K562 (cell line): ENCODE results near the gene HOXD1. TPM values are rescaled to one million over a fixed set of nuclear protein-coding genes. Genes with fewer than 3 reads are reported as not detected.

ENCODE experiments used
- ATAC-seq: fragments of 200-7000 bp; cut with Tn5 transposase; 3 replicates; pipeline ENCODE4 v1.9.1; 2020; ENCODE audit warnings: moderate library complexity
- BruUV-seq: library from RNA; stranded (reverse); fragments of 400-500 nt; replicated peaks from 2 replicates; lab custom pipeline; 2021; lab: Mats Ljungman, UMichigan
- CTCF ChIA-PET: fragments of 300-600 bp; formaldehyde crosslinking; extraction: SDS; loops from one replicate; lab custom pipeline; 2021; ENCODE audit warnings: low intra/inter-chr PET ratio; lab: Yijun Ruan, JAX
- POLR2A ChIA-PET: fragments of 300-600, 350-650 bp; sonication (Branson Sonifier 250); formaldehyde crosslinking; extraction: SDS; loops from one replicate; lab custom pipeline; 2021; ENCODE audit warnings: antibody characterized with exemption, inconsistent platforms; lab: Yijun Ruan, JAX
- DNase-seq, 4 experiments: peaks; one replicate each; pipeline versions ENCODE4 v3.0.0 to v3.0.0-alpha.2; 2011 to 2018; ENCODE audit warnings: low spot score in 3 of 4, mixed read lengths in 3 of 4; ENCODE audit errors: extremely low read depth in 1 of 4
- FAIRE-seq: peaks from 2 replicates; lab custom pipeline; 2011; peaks lifted over from hg19 to GRCh38; lab: Jason Lieb, UNC
- H2AFZ ChIP-seq: 2 replicates; pipeline ENCODE4 v1.6.0; 2011; ENCODE audit warnings: low read depth, low read length, control low read depth, inconsistent platforms
- H3K27ac ChIP-seq: fragments of 200-600 bp; 3 replicates; pipeline ENCODE4 v1.8.0; 2011; ENCODE audit warnings: low read depth, mild to moderate bottlenecking, control low read depth, inconsistent platforms, low read length, moderate library complexity, mixed read lengths; ENCODE audit errors: extremely low read depth
- H3K27me3 ChIP-seq, 2 experiments: fragments of 300-600 bp in 1 of 2; 2 replicates in 1 of 2; 3 replicates in 1 of 2; pipeline versions ENCODE4 v1.6.0 to v1.8.0; 2011; ENCODE audit warnings: inconsistent platforms in 2 of 2, low read length in 2 of 2, mild to moderate bottlenecking in 1 of 2, mixed read lengths in 1 of 2, moderate library complexity in 1 of 2; ENCODE audit not compliant: control insufficient read depth in 2 of 2, insufficient read depth in 2 of 2
- H3K36me3 ChIP-seq: fragments of 300-600 bp; 3 replicates; pipeline ENCODE4 v1.8.0; 2011; ENCODE audit warnings: mild to moderate bottlenecking, low read length, inconsistent platforms; ENCODE audit not compliant: control insufficient read depth, insufficient read depth
- H3K4me1 ChIP-seq, 2 experiments: fragments of 200-600 bp in 1 of 2; replicated peaks in 1 of 2; 2 replicates in 1 of 2; 3 replicates in 1 of 2; pipeline versions ENCODE4 v1.5.1 to v1.8.0; 2011; ENCODE audit warnings: inconsistent platforms in 2 of 2, low read length in 2 of 2, mild to moderate bottlenecking in 1 of 2, mixed read lengths in 1 of 2, moderate library complexity in 1 of 2; ENCODE audit not compliant: control insufficient read depth in 2 of 2, insufficient read depth in 2 of 2
- H3K4me2 ChIP-seq: 2 replicates; pipeline ENCODE4 v1.6.1; 2011; ENCODE audit warnings: low read length, control low read depth, inconsistent platforms, mixed read lengths; ENCODE audit not compliant: insufficient read depth
- H3K4me3 ChIP-seq: fragments of 200-600 bp; sonication (generic), shearing (Covaris generic); 2 replicates; pipeline ENCODE4 v1.5.1; 2016; ENCODE audit warnings: control low read depth, inconsistent platforms
- H3K79me2 ChIP-seq: fragments of 200-600 bp; 3 replicates; pipeline ENCODE4 v1.8.0; 2011; ENCODE audit warnings: low read length, inconsistent platforms; ENCODE audit not compliant: control insufficient read depth, insufficient read depth
- H3K9ac ChIP-seq, 2 experiments: 2 replicates each; pipeline versions ENCODE4 v1.6.0 to v1.6.1; 2011; ENCODE audit warnings: low read depth in 2 of 2, low read length in 2 of 2, control low read depth in 1 of 2, inconsistent platforms in 1 of 2, mild to moderate bottlenecking in 1 of 2, mixed read lengths in 1 of 2; ENCODE audit not compliant: insufficient read depth in 1 of 2
- H3K9me1 ChIP-seq: one replicate; pipeline ENCODE4 v1.6.0; 2011; ENCODE audit warnings: inconsistent platforms, mild to moderate bottlenecking, low read length, moderate library complexity; ENCODE audit not compliant: control insufficient read depth, insufficient read depth
- H3K9me3 ChIP-seq: replicated peaks from 2 replicates; pipeline ENCODE4 v1.5.1; 2011; ENCODE audit warnings: low read depth, low read length, inconsistent platforms; ENCODE audit not compliant: control insufficient read depth, insufficient read depth
- H4K20me1 ChIP-seq: replicated peaks from 2 replicates; pipeline ENCODE4 v1.6.1; 2011; ENCODE audit warnings: low read length, inconsistent platforms, mixed read lengths; ENCODE audit not compliant: control insufficient read depth, insufficient read depth
- BDP1 ChIP-seq: IDR thresholded peaks from 3 replicates; pipeline ENCODE4 v1.6.1; 2011; ENCODE audit not compliant: insufficient read length, insufficient read depth
- CREM ChIP-seq: IDR thresholded peaks from 2 replicates; pipeline ENCODE4 v1.6.1; 2014; ENCODE audit warnings: antibody characterized with exemption, low read depth
- CTBP1 ChIP-seq: fragments of 450-650 bp; IDR thresholded peaks from 2 replicates; pipeline ENCODE4 v1.6.1; 2016; ENCODE audit warnings: borderline replicate concordance
- DMBX1 ChIP-seq: fragments of 250-450 bp; sonication (Bioruptor Pico); IDR thresholded peaks from 2 replicates; pipeline ENCODE4 v1.8.0; 2022; ENCODE audit warnings: inconsistent platforms, mild to moderate bottlenecking, moderate library complexity, borderline replicate concordance
- GABPB1 ChIP-seq: sonication (generic); formaldehyde crosslinking; IDR thresholded peaks from 2 replicates; pipeline ENCODE4 v1.8.0; 2022; ENCODE audit warnings: mild to moderate bottlenecking, missing genetic modification reagents
- ID3 ChIP-seq, 2 experiments: fragments of 250-450 bp in 1 of 2; fragments of 450-650 bp in 1 of 2; sonication (Bioruptor Pico) in 1 of 2; IDR thresholded peaks; 2 replicates each; pipeline versions ENCODE4 v1.6.1 to v1.8.0; 2016 to 2021; ENCODE audit warnings: mild to moderate bottlenecking in 2 of 2, moderate library complexity in 2 of 2, missing compliant biosample characterization in 1 of 2, missing genetic modification characterization in 1 of 2
- MYNN ChIP-seq, 2 experiments: sonication (generic); formaldehyde crosslinking in 1 of 2; IDR thresholded peaks; 2 replicates each; pipeline versions ENCODE4 v1.5.0 to v1.6.1; 2016 to 2020; ENCODE audit warnings: antibody characterized with exemption in 1 of 2, missing genetic modification reagents in 1 of 2
- NCOA4 ChIP-seq: fragments of 450-650 bp; IDR thresholded peaks from 2 replicates; pipeline ENCODE4 v1.6.1; 2018; ENCODE audit warnings: mild to moderate bottlenecking; ENCODE audit not compliant: partially characterized antibody
- POLR2AphosphoS5 ChIP-seq: IDR thresholded peaks from 2 replicates; pipeline ENCODE4 v1.6.1; 2011; ENCODE audit warnings: mild to moderate bottlenecking, low read depth, low read length, moderate library complexity; ENCODE audit not compliant: control insufficient read depth, insufficient read depth
- RB1 ChIP-seq: fragments of 450-650 bp; IDR thresholded peaks from 2 replicates; pipeline ENCODE4 v1.6.1; 2017; ENCODE audit warnings: low read depth, mild to moderate bottlenecking
- REST ChIP-seq, 2 experiments: fragments of 450-650 bp; formaldehyde crosslinking in 1 of 2; IDR thresholded peaks; 2 replicates each; pipeline versions ENCODE4 v1.4.0 to v1.6.1; 2014 to 2020; ENCODE audit warnings: mild to moderate bottlenecking in 2 of 2, borderline replicate concordance in 1 of 2, low read depth in 1 of 2
- RUNX1 ChIP-seq: sonication (generic); IDR thresholded peaks from 2 replicates; pipeline ENCODE4 v1.6.1; 2016; ENCODE audit warnings: antibody characterized with exemption, low read depth
- XRCC4 ChIP-seq: IDR thresholded peaks from one replicate; pipeline ENCODE4 v1.6.1; 2011; ENCODE audit not compliant: insufficient read depth, insufficient read length; ENCODE audit errors: extremely low read depth
- ZNF431 ChIP-seq: sonication (generic); formaldehyde crosslinking; IDR thresholded peaks from 2 replicates; pipeline ENCODE4 v1.8.0; 2022; ENCODE audit warnings: mild to moderate bottlenecking, missing genetic modification reagents
- ZNF444 ChIP-seq: fragments of 250-450 bp; sonication (Bioruptor Pico); IDR thresholded peaks from 2 replicates; pipeline ENCODE4 v1.4.0; 2020; ENCODE audit warnings: mild to moderate bottlenecking, moderate library complexity
- WGBS: fragments of 100-300 bp; shearing (Covaris generic); methylation state at CpG from one replicate; pipeline ENCODE4 v1.1.6; 2016; ENCODE audit warnings: low coverage, mixed read lengths; ENCODE audit not compliant: insufficient coverage; ENCODE audit errors: missing lambda C conversion rate; 5-methylcytosine and 5-hydroxymethylcytosine counted together
- in situ Hi-C: fragments of 300-500 bp; cut with MboI; formaldehyde crosslinking; loops from 4 replicates; pipeline ENCODE4 v1.15.0; 2018; ENCODE audit warnings: inconsistent platforms, mixed read lengths
- intact Hi-C: fragments of 100-400 bp; cut with micrococcal nuclease; formaldehyde crosslinking; loops from 2 replicates; pipeline ENCODE4 v1.14.2; 2022
- polyA plus RNA-seq, 8 experiments: library from polyadenylated mRNA; depleted of rRNA in 4 of 8; stranded (reverse) in 5 of 8; unstranded in 3 of 8; fragments of >200 nt; fragmentation: Nextera tagmentation in 2 of 8; fragmentation: Illumina TruSeq in 1 of 8; extraction: Ambion mirVana in 2 of 8; extraction: Trizol in 1 of 8; gene quantifications; 2 replicates each; pipeline versions ENCODE4 v1.2.1 to v1.2.3, GENCODE V29; 2011 to 2014; ENCODE audit warnings: inconsistent platforms in 1 of 8, missing spikeins in 1 of 8
- total RNA-seq, 7 experiments: library from RNA; depleted of rRNA in 6 of 7; stranded (reverse); fragments of >200 nt in 6 of 7; fragmentation: Illumina TruSeq in 2 of 7; extraction: Trizol in 2 of 7; gene quantifications; 2 replicates each; pipeline versions ENCODE4 v1.2.1 to v1.2.3, GENCODE V29; 2011 to 2021; ENCODE audit warnings: low replicate concordance in 1 of 7

HOXD1 gene
- total and polyA plus RNA-seq, 9 of the 15 experiments (the other 6 are each of a cell fraction or from before 2014, with no cell fraction given), result not detected

- Histone ChIP-seq H3K9me3 (no peaks in the 10 kb centered on the region), H3K9me1 (no peaks in the 10 kb centered on the region), H3K79me2 (no peaks in the 10 kb centered on the region), H2AFZ (no peak overlapping the region), H3K36me3 (no peaks in the 10 kb centered on the region), H3K27me3 (peaks cover 4 to 24% of the 10 kb centered on the region in 2 experiments; a peak in 4 of 5 replicates), H3K9ac (no peak overlapping the region), H3K4me1 (peaks cover 0 to 3% of the 10 kb centered on the region in 2 experiments; a peak in 1 of 5 replicates), H3K4me3 (no peak overlapping the region), H3K4me2 (no peak overlapping the region), H4K20me1 (no peaks in the 10 kb centered on the region), H3K27ac (no peak overlapping the region)
- in situ Hi-C loops (no loop called here), intact Hi-C loops (no loop called here)
- BruUV-seq, result no TSS peak
- FAIRE-seq (no peak), ATAC-seq (no peak), DNase-seq (no peak)
- CTCF ChIA-PET, result no interaction called here
- POLR2A ChIA-PET, result interaction anchor here (0.7 kb wide), 1 partner anchor 8 kb away, joined by 4 read pairs; no protein-coding TSS in a partner anchor
- 0% methylated on average over 1 of the region's 1 CpG for WGBS
- TF ChIP-seq ID3 (CRISPR knock-in tag; IDR thresholded peaks at IDR 0.05), result no peak
- no peak for TF ChIP-seq ID3 (tag; IDR thresholded peaks at IDR 0.05)
- no peak for TF ChIP-seq ZNF431
- no peak for TF ChIP-seq XRCC4
- TF ChIP-seq CREM, result no peak
- no peak for TF ChIP-seq CTBP1
- no peak for TF ChIP-seq GABPB1 (CRISPR knock-in tag)
- TF ChIP-seq POLR2AphosphoS5, result no peak
- TF ChIP-seq ZNF444, result no peak
- no peak for TF ChIP-seq REST (IDR thresholded peaks at IDR 0.05; ENCODE audit: borderline replicate concordance)
- TF ChIP-seq REST (CRISPR knock-in tag; IDR thresholded peaks at IDR 0.05; ENCODE audit: low read depth), result no peak
- no peak for TF ChIP-seq DMBX1 (CRISPR knock-in tag)
- no peak for TF ChIP-seq NCOA4
- no peak for TF ChIP-seq BDP1
- no peak for TF ChIP-seq MYNN (IDR thresholded peaks at IDR 0.05)
- TF ChIP-seq MYNN (CRISPR knock-in tag; IDR thresholded peaks at IDR 0.05), result no peak
- TF ChIP-seq RB1, result no peak
- TF ChIP-seq RUNX1, result no peak
Observed at GRCh38 chr2:176205126-176205525, 16.7 kb downstream of the HOXD1 start.
